GM23338 (cell line): Measurements from ENCODE around the gene JMJD7. TPM values are rescaled to one million over a fixed set of nuclear protein-coding genes. Genes with fewer than 3 reads are reported as not detected.

Experiments used
- ATAC-seq: fragments of 200-7000 bp; cut with Tn5 transposase; 3 replicates; pipeline ENCODE4 v1.9.1; 2020
- DNase-seq: peaks from one replicate; pipeline ENCODE4 v3.0.0-alpha.2; 2015; ENCODE audit warnings: low spot score
- H2AFZ ChIP-seq: fragments of 200-600 bp; sonication (generic); 2 replicates; pipeline ENCODE4 v1.8.0; 2016; ENCODE audit warnings: antibody characterized with exemption, mild to moderate bottlenecking, moderate library complexity
- H3F3A ChIP-seq: fragments of 200-600 bp; sonication (generic); replicated peaks from 2 replicates; pipeline ENCODE4 v1.8.0; 2017; ENCODE audit warnings: antibody characterized with exemption, mixed run types, low read depth
- H3K27ac ChIP-seq: fragments of 200-600 bp; sonication (generic); 2 replicates; pipeline ENCODE4 v1.6.1; 2016; ENCODE audit warnings: low read depth
- H3K27me3 ChIP-seq: fragments of 200-600 bp; sonication (generic); 2 replicates; pipeline ENCODE4 v1.8.0; 2016; ENCODE audit warnings: mild to moderate bottlenecking, mixed run types, moderate library complexity; ENCODE audit not compliant: insufficient read depth
- H3K36me3 ChIP-seq: fragments of 200-600 bp; sonication (generic); 2 replicates; pipeline ENCODE4 v1.8.0; 2016; ENCODE audit warnings: mild to moderate bottlenecking; ENCODE audit not compliant: insufficient read depth
- H3K4me1 ChIP-seq: fragments of 200-600 bp; sonication (generic); 2 replicates; pipeline ENCODE4 v1.8.0; 2016; ENCODE audit warnings: mild to moderate bottlenecking, moderate library complexity; ENCODE audit not compliant: insufficient read depth
- H3K4me2 ChIP-seq: fragments of 200-600 bp; sonication (generic); 2 replicates; pipeline ENCODE4 v1.7.1; 2017; ENCODE audit warnings: mixed run types
- H3K4me3 ChIP-seq: fragments of 200-600 bp; sonication (generic); 2 replicates; pipeline ENCODE4 v1.6.1; 2016; ENCODE audit warnings: mixed run types
- H3K79me2 ChIP-seq: fragments of 200-600 bp; sonication (generic); replicated peaks from 2 replicates; pipeline ENCODE4 v1.8.0; 2017; ENCODE audit warnings: mild to moderate bottlenecking; ENCODE audit not compliant: insufficient read depth
- H3K9me2 ChIP-seq: fragments of 200-600 bp; sonication (generic); 2 replicates; pipeline ENCODE4 v1.8.0; 2017; ENCODE audit not compliant: insufficient read depth
- H4K20me1 ChIP-seq: fragments of 200-600 bp; sonication (generic); replicated peaks from 2 replicates; pipeline ENCODE4 v1.8.0; 2017; ENCODE audit warnings: mild to moderate bottlenecking; ENCODE audit not compliant: insufficient read depth
- H3K27ac Mint-ChIP-seq: 2 replicates; pipeline ENCODE4 v1.8.0; 2020; ENCODE audit warnings: inconsistent platforms, mild to moderate bottlenecking, moderate library complexity, mixed read lengths
- H3K27me3 Mint-ChIP-seq: 3 replicates; pipeline ENCODE4 v1.8.0; 2022; ENCODE audit warnings: low read depth, mild to moderate bottlenecking, moderate library complexity, mixed read lengths, inconsistent platforms; ENCODE audit not compliant: insufficient read depth, poor library complexity
- H3K36me3 Mint-ChIP-seq: 3 replicates; pipeline ENCODE4 v1.8.0; 2021; ENCODE audit warnings: low read depth, mild to moderate bottlenecking, inconsistent platforms, moderate library complexity, mixed read lengths
- H3K4me1 Mint-ChIP-seq: 3 replicates; pipeline ENCODE4 v1.8.0; 2020; ENCODE audit warnings: mild to moderate bottlenecking, inconsistent platforms, mixed read lengths
- H3K4me3 Mint-ChIP-seq: 3 replicates; pipeline ENCODE4 v1.8.0; 2021; ENCODE audit warnings: moderate library complexity, mild to moderate bottlenecking, inconsistent platforms, mixed read lengths
- H3K9me3 Mint-ChIP-seq: 3 replicates; pipeline ENCODE4 v1.8.0; 2020; ENCODE audit warnings: moderate library complexity, mild to moderate bottlenecking, inconsistent platforms, mixed read lengths
- CREB1 ChIP-seq: fragments of 250-450 bp; sonication (Bioruptor Pico); IDR thresholded peaks from 2 replicates; pipeline ENCODE4 v1.5.0; 2020; ENCODE audit warnings: low read depth, mild to moderate bottlenecking, moderate library complexity
- ETS1 ChIP-seq: IDR thresholded peaks from 2 replicates; pipeline ENCODE4 v1.6.1; 2016; ENCODE audit warnings: antibody characterized with exemption
- EZH2 ChIP-seq: fragments of 200-600 bp; sonication (generic); IDR thresholded peaks from one replicate; pipeline ENCODE4 v1.8.0; 2017; ENCODE audit warnings: antibody characterized with exemption, mild to moderate bottlenecking, low read depth; ENCODE audit not compliant: unreplicated experiment
- NANOG ChIP-seq: IDR thresholded peaks from 2 replicates; pipeline ENCODE4 v1.6.1; 2016; ENCODE audit warnings: antibody characterized with exemption, borderline replicate concordance
- REST ChIP-seq: IDR thresholded peaks from one replicate; pipeline ENCODE4 v1.6.1; 2018; ENCODE audit warnings: antibody characterized with exemption; ENCODE audit not compliant: unreplicated experiment
- STAT1 ChIP-seq: IDR thresholded peaks from one replicate; pipeline ENCODE4 v1.6.1; 2016; ENCODE audit warnings: antibody characterized with exemption; ENCODE audit not compliant: unreplicated experiment
- ZNF114 ChIP-seq: fragments of 250-450 bp; sonication (Bioruptor Pico); IDR thresholded peaks from 2 replicates; pipeline ENCODE4 v1.5.0; 2020; ENCODE audit warnings: mild to moderate bottlenecking, moderate library complexity
- ZNF462 ChIP-seq: fragments of 250-450 bp; sonication (Bioruptor Pico); IDR thresholded peaks from 2 replicates; pipeline ENCODE4 v1.5.0; 2020; ENCODE audit warnings: mild to moderate bottlenecking, moderate library complexity
- polyA plus RNA-seq: library from polyadenylated mRNA; unstranded; fragments of >200 nt; fragmentation: Nextera tagmentation; extraction: Ambion mirVana; gene quantifications from 2 replicates; pipeline ENCODE4 v1.2.1, GENCODE V29; 2016
- total RNA-seq: library from RNA; depleted of rRNA; stranded (reverse); fragments of >200 nt; shearing (Covaris generic); gene quantifications from 2 replicates; pipeline ENCODE4 v1.2.3, GENCODE V29; 2014

Gene JMJD7
- total and polyA plus RNA-seq, 2 experiments from 2014 or later = 8.5 to 9.2 TPM

- TF ChIP-seq ZNF114 (CRISPR knock-in tag) (no peak), REST (no peak), STAT1 (no peak), EZH2 (no peak), CREB1 (CRISPR knock-in tag) (no peak), NANOG (no peak)
These were observed 42.8 kb downstream of the JMJD7 start (continued) for GRCh38 chr15:41870689-41871081.

GRCh38 chr15:41871175-41871905 lies 43.4 kb downstream of the JMJD7 start:
- Mint-ChIP-seq H3K4me3 (no peak overlapping the region), H3K9me3 (no peaks in the 10 kb centered on the region), H3K36me3 (no peaks in the 10 kb centered on the region; the same call in 2 of the 3 replicates), H3K4me1 (no peaks in the 10 kb centered on the region; the same call in 2 of the 3 replicates), H3K27ac (no peak overlapping the region), H3K27me3 (peaks cover 20% of the 10 kb centered on the region)
- no peak for TF ChIP-seq CREB1 (CRISPR knock-in tag)
- no peak for TF ChIP-seq ETS1
- no peak overlapping the region for H3K4me3 ChIP-seq
- ATAC-seq (no peak), DNase-seq (no peak)
- no peaks in the 10 kb centered on the region for H3K36me3 ChIP-seq
- no peaks in the 10 kb centered on the region for H4K20me1 ChIP-seq
- H3K9me2 ChIP-seq = no peaks in the 10 kb centered on the region
- H2AFZ ChIP-seq = no peak overlapping the region
- no peaks in the 10 kb centered on the region for H3F3A ChIP-seq
- H3K4me2 ChIP-seq = no peak overlapping the region
- no peaks in the 10 kb centered on the region for H3K79me2 ChIP-seq
- no peaks in the 10 kb centered on the region for H3K4me1 ChIP-seq
- H3K27me3 ChIP-seq = no peaks in the 10 kb centered on the region
- H3K27ac ChIP-seq = no peak overlapping the region

GRCh38 chr15:41872166-41872747 lies 44.4 kb downstream of the JMJD7 start:
- Histone ChIP-seq H3K4me1 (no peaks in the 10 kb centered on the region), H3F3A (no peaks in the 10 kb centered on the region), H3K36me3 (no peaks in the 10 kb centered on the region), H3K4me2 (no peak overlapping the region), H2AFZ (no peak overlapping the region), H3K27ac (no peak overlapping the region), H3K9me2 (no peaks in the 10 kb centered on the region), H3K27me3 (no peaks in the 10 kb centered on the region), H3K79me2 (no peaks in the 10 kb centered on the region), H3K4me3 (no peak overlapping the region), H4K20me1 (no peaks in the 10 kb centered on the region)
- Mint-ChIP-seq H3K4me1 (no peaks in the 10 kb centered on the region; the same call in 2 of the 3 replicates), H3K4me3 (no peak overlapping the region), H3K27me3 (peaks cover 18% of the 10 kb centered on the region), H3K27ac (no peak overlapping the region), H3K36me3 (no peaks in the 10 kb centered on the region; the same call in 2 of the 3 replicates), H3K9me3 (no peaks in the 10 kb centered on the region)
- DNase-seq (no peak), ATAC-seq (no peak)
- TF ChIP-seq ZNF462 (CRISPR knock-in tag) = no peak
